A549 (cell line): Measurements from ENCODE around the gene PLEKHA7.

ENCODE experiments used
- JUN ChIP-seq, 2 experiments: fragments of >200 bp; sonication (Bioruptor Twin); formaldehyde crosslinking; IDR thresholded peaks; 2 replicates in 1 of 2; 3 replicates in 1 of 2; pipeline ENCODE4 v1.6.1; 2016 to 2017
- JUNB ChIP-seq: fragments of >200 bp; sonication (Bioruptor Twin); formaldehyde crosslinking; IDR thresholded peaks from 2 replicates; pipeline ENCODE4 v1.6.1; 2016
- POLR2A ChIP-seq: IDR thresholded peaks from 2 replicates; pipeline ENCODE4 v1.6.1; 2012; ENCODE audit warnings: mild to moderate bottlenecking, low read length
- RNF2 ChIP-seq: fragments of 200-600 bp; sonication (generic); IDR thresholded peaks from 2 replicates; pipeline ENCODE4 v1.6.1; 2016; ENCODE audit warnings: low read depth, mild to moderate bottlenecking, antibody characterized with exemption, moderate library complexity, borderline replicate concordance
- SMC3 ChIP-seq: fragments of >200 bp; sonication (Bioruptor Twin); formaldehyde crosslinking; IDR thresholded peaks from 3 replicates; pipeline ENCODE4 v1.6.1; 2018; ENCODE audit warnings: inconsistent platforms
- TF ChIP-seq, protein P1 (sequence below): fragments of >200 bp; sonication (Bioruptor Twin); formaldehyde crosslinking; IDR thresholded peaks from 3 replicates; pipeline ENCODE4 v1.5.1; 2016

DNA sequence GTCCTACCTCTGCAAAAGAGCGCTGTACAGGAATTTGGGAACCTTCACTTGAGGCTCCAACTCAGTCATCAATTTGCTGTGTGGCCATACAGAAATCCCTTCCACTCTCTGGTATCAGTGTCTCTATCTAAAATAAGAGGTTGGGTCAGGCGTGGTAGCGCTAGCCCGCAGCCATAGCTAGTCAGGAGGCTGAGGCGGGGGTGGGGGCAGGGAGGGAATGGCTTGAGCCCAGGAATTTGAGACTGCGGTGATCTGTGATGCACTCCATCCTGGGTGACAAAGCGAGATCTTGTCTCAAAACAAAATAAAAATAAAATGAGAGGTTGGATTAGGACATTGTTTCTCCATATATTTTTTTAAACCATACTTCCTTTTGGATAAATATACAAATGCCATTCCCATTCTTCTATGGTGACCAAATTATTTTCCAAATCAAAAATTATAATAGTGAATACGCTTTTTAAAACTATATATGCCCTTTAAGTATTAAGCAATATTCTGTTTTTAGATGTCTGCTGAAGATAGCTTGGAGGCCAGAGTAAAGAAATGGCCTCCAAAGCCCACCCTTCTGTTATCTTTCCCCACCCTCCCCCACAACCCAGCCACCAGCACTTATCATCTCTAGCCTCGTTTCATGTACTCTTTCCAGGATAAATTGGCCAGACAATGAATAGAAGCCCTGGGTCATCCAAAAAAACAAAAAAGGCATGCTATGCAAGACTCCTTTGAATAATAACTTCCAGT lies 87.2 kb downstream of the PLEKHA7 start:
- TF ChIP-seq JUN (IDR thresholded peaks at IDR 0.05): no peak
- TF ChIP-seq, protein P1, sequence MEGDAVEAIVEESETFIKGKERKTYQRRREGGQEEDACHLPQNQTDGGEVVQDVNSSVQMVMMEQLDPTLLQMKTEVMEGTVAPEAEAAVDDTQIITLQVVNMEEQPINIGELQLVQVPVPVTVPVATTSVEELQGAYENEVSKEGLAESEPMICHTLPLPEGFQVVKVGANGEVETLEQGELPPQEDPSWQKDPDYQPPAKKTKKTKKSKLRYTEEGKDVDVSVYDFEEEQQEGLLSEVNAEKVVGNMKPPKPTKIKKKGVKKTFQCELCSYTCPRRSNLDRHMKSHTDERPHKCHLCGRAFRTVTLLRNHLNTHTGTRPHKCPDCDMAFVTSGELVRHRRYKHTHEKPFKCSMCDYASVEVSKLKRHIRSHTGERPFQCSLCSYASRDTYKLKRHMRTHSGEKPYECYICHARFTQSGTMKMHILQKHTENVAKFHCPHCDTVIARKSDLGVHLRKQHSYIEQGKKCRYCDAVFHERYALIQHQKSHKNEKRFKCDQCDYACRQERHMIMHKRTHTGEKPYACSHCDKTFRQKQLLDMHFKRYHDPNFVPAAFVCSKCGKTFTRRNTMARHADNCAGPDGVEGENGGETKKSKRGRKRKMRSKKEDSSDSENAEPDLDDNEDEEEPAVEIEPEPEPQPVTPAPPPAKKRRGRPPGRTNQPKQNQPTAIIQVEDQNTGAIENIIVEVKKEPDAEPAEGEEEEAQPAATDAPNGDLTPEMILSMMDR: no peak
- no peak for TF ChIP-seq JUNB
- TF ChIP-seq POLR2A: no peak
- no peak for TF ChIP-seq RNF2
- TF ChIP-seq SMC3: no peak
